Activated CD4-positive, alpha-beta T cell treated with anti-CD3 and anti-CD28 coated beads, Interleukin-10, Interleukin-2, amounts not matched to agents 100 ng/mL and 50 ng/mL, durations not matched to agents 16 hours and 8 hours (primary cell): ENCODE results near the gene DIRAS1.
"Not testable (repeated sequence)": the region's sequence is repeated elsewhere in the genome, so short reads cannot be mapped to it uniquely, and the experiment has no call there.

Experiments
- DNase-seq: peaks from one replicate; pipeline ENCODE4 v3.0.0-alpha.2; 2020

Gene DIRAS1

GRCh38 chr19:2703691-2704216, 17.4 kb downstream of the DIRAS1 start:
- DNase-seq: no peak

GRCh38 chr19:2703077-2703437, 18.1 kb downstream of the DIRAS1 start:
- no peak for DNase-seq

GRCh38 chr19:2702170-2703076, 18.7 kb downstream of the DIRAS1 start, which contains the start of gene GNG7:
Gene GNG7 (minus strand): TSS chr19:2702694. CDS start chr19:2520688, 182,006 bp downstream.
- peak; percentile 93 for DNase-seq

GRCh38 chr19:2701361-2702169, 19.6 kb downstream of the DIRAS1 start:
- no peak for DNase-seq

- no peak for DNase-seq
Observed at GRCh38 chr19:2700660-2701360, 20.4 kb downstream of the DIRAS1 start.

- DNase-seq: no peak
Observed at GRCh38 chr19:2699413-2700140, 21.6 kb downstream of the DIRAS1 start.

GRCh38 chr19:2694196-2694595, 27.0 kb downstream of the DIRAS1 start:
- no peak for DNase-seq

- no peak for DNase-seq
Observed at GRCh38 chr19:2693492-2694160, 27.5 kb downstream of the DIRAS1 start.

- no peak for DNase-seq
Observed at GRCh38 chr19:2691951-2692350, 29.2 kb downstream of the DIRAS1 start.

- no peak for DNase-seq
Observed at GRCh38 chr19:2690856-2691255, 30.3 kb downstream of the DIRAS1 start.

- DNase-seq: no peak
Observed at GRCh38 chr19:2686360-2686759, 34.8 kb downstream of the DIRAS1 start.

- no peak for DNase-seq
Observed at GRCh38 chr19:2685204-2685704, 35.9 kb downstream of the DIRAS1 start.

- DNase-seq: no peak
Observed at GRCh38 chr19:2683430-2684003, 37.7 kb downstream of the DIRAS1 start.

- no peak for DNase-seq
Observed at GRCh38 chr19:2680808-2681207, 40.4 kb downstream of the DIRAS1 start.

- no peak for DNase-seq
Observed at GRCh38 chr19:2679439-2679838, 41.7 kb downstream of the DIRAS1 start.

GRCh38 chr19:2678948-2679347, 42.2 kb downstream of the DIRAS1 start:
- not testable (repeated sequence) for DNase-seq

- no peak for DNase-seq
Observed at GRCh38 chr19:2678044-2678671, 43.0 kb downstream of the DIRAS1 start.

- DNase-seq: no peak
Observed at GRCh38 chr19:2676823-2677222, 44.3 kb downstream of the DIRAS1 start.

- no peak for DNase-seq
Observed at GRCh38 chr19:2675892-2676291, 45.3 kb downstream of the DIRAS1 start.

- no peak for DNase-seq
Observed at GRCh38 chr19:2670217-2670616, 51.0 kb downstream of the DIRAS1 start.
